ENCODE results near the gene HPX.
A peak's percentile ranks its signal among the peaks of the same experiment; 100 is the strongest.

DNA sequence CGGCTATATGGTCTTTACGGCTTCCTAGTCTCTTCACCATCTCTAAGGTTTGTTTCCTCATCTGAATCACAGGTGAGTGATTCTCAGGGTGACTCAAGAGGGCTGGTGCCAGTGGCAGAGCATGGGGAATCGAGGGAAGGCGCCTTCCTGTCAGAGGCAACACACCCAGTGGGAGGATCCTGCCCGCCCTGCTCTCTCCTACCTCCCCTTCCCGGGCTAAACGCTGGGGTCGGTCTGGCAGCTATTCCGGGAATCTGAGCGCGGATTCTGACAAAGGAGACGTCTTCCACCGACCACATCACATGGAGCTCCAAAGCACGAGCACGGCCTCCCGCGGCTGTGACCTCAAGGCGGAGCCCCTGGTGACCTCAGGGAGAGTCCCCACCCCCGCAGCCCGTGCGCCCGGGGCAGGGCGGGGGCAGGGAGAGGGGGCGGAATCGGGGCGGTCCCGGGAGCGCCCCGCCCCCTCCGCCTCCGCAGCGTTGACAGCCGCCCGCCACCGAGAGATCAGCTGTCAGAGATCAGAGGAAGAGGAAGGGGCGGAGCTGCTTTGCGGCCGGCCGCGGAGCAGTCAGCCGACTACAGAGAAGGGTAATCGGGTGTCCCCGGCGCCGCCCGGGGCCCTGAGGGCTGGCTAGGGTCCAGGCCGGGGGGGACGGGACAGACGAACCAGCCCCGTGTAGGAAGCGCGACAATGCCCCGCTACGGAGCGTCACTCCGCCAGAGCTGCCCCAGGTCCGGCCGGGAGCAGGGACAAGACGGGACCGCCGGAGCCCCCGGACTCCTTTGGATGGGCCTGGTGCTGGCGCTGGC is 50.7 kb downstream of the HPX start, which contains the start of gene SMPD1:
- TF ChIP-seq, protein P1, sequence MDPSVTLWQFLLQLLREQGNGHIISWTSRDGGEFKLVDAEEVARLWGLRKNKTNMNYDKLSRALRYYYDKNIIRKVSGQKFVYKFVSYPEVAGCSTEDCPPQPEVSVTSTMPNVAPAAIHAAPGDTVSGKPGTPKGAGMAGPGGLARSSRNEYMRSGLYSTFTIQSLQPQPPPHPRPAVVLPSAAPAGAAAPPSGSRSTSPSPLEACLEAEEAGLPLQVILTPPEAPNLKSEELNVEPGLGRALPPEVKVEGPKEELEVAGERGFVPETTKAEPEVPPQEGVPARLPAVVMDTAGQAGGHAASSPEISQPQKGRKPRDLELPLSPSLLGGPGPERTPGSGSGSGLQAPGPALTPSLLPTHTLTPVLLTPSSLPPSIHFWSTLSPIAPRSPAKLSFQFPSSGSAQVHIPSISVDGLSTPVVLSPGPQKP (IDR thresholded peaks at IDR 0.05; ENCODE audit: borderline replicate concordance, low read depth, low read length): no peak
- no peak for TF ChIP-seq CEBPB (IDR thresholded peaks at IDR 0.05; ENCODE audit: low read depth, low read length)
- TF ChIP-seq POLR2A (IDR thresholded peaks at IDR 0.05; ENCODE audit: low read depth, low read length): peak; percentile 65; the same call in 1 of the 2 replicates
- TF ChIP-seq, protein P2, sequence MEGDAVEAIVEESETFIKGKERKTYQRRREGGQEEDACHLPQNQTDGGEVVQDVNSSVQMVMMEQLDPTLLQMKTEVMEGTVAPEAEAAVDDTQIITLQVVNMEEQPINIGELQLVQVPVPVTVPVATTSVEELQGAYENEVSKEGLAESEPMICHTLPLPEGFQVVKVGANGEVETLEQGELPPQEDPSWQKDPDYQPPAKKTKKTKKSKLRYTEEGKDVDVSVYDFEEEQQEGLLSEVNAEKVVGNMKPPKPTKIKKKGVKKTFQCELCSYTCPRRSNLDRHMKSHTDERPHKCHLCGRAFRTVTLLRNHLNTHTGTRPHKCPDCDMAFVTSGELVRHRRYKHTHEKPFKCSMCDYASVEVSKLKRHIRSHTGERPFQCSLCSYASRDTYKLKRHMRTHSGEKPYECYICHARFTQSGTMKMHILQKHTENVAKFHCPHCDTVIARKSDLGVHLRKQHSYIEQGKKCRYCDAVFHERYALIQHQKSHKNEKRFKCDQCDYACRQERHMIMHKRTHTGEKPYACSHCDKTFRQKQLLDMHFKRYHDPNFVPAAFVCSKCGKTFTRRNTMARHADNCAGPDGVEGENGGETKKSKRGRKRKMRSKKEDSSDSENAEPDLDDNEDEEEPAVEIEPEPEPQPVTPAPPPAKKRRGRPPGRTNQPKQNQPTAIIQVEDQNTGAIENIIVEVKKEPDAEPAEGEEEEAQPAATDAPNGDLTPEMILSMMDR (conservative IDR thresholded peaks at IDR 0.05; ENCODE audit: low read depth, low read length): no peak
- TF ChIP-seq, protein P3, sequence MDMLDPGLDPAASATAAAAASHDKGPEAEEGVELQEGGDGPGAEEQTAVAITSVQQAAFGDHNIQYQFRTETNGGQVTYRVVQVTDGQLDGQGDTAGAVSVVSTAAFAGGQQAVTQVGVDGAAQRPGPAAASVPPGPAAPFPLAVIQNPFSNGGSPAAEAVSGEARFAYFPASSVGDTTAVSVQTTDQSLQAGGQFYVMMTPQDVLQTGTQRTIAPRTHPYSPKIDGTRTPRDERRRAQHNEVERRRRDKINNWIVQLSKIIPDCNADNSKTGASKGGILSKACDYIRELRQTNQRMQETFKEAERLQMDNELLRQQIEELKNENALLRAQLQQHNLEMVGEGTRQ (IDR thresholded peaks at IDR 0.05; ENCODE audit: low read depth, low read length): peak; percentile 60
- no peak for TF ChIP-seq RFX5 (IDR thresholded peaks at IDR 0.05; ENCODE audit: low read depth, low read length)
- no peak for TF ChIP-seq MAFK (IDR thresholded peaks at IDR 0.05; ENCODE audit: low read depth, low read length)
